Neural cell (in vitro differentiated cells): ENCODE measurements around the gene BLVRA. TPM values are rescaled to one million over a fixed set of nuclear protein-coding genes. Genes with fewer than 3 reads are reported as not detected.

ENCODE experiments used
- H2AFZ ChIP-seq: fragments of 200-600, 300-800 bp; sonication (generic), shearing (Covaris generic); 2 replicates; pipeline ENCODE4 v1.6.0; 2014; ENCODE audit warnings: low read depth, mild to moderate bottlenecking, antibody characterized with exemption, low read length, moderate library complexity
- H3F3A ChIP-seq: fragments of 200-600 bp; shearing (Covaris generic); 2 replicates; pipeline ENCODE4 v1.6.1; 2016; ENCODE audit warnings: mild to moderate bottlenecking, moderate library complexity, mixed read lengths, antibody characterized with exemption, low read length; ENCODE audit not compliant: insufficient read depth, poor library complexity, severe bottlenecking
- H3K27ac ChIP-seq: fragments of 200-600, 300-800 bp; sonication (generic), shearing (Covaris generic); 2 replicates; pipeline ENCODE4 v1.5.1; 2014; ENCODE audit warnings: mild to moderate bottlenecking, low read length, moderate library complexity
- H3K27me3 ChIP-seq: fragments of 300-800, 200-600 bp; sonication (generic), shearing (Covaris generic); 2 replicates; pipeline ENCODE4 v1.6.0; 2014; ENCODE audit warnings: mild to moderate bottlenecking, low read depth, low read length, moderate library complexity; ENCODE audit not compliant: insufficient read depth
- H3K36me3 ChIP-seq: fragments of 300-800, 200-600 bp; sonication (generic), shearing (Covaris generic); 2 replicates; pipeline ENCODE4 v1.5.1; 2014; ENCODE audit warnings: mild to moderate bottlenecking, antibody characterized with exemption, low read length, moderate library complexity; ENCODE audit not compliant: insufficient read depth
- H3K4me2 ChIP-seq: fragments of 300-800, 200-600 bp; sonication (generic), shearing (Covaris generic); 2 replicates; pipeline ENCODE4 v1.6.0; 2014; ENCODE audit warnings: mild to moderate bottlenecking, low read length
- H3K4me3 ChIP-seq: fragments of 300-800, 200-600 bp; sonication (generic), shearing (Covaris generic); 2 replicates; pipeline ENCODE4 v1.5.1; 2014; ENCODE audit warnings: mild to moderate bottlenecking, low read length, moderate library complexity
- H3K79me2 ChIP-seq: fragments of 200-600 bp; shearing (Covaris generic); replicated peaks from 2 replicates; pipeline ENCODE4 v1.6.0; 2014; ENCODE audit warnings: mild to moderate bottlenecking, low read length, moderate library complexity; ENCODE audit not compliant: insufficient read depth
- H3K9ac ChIP-seq: fragments of 300-800, 200-600 bp; sonication (generic), shearing (Covaris generic); 2 replicates; pipeline ENCODE4 v1.6.1; 2016; ENCODE audit warnings: mild to moderate bottlenecking, low read length, mixed read lengths
- H3K9me2 ChIP-seq: fragments of 200-600 bp; shearing (Covaris generic); 2 replicates; pipeline ENCODE4 v1.6.1; 2016; ENCODE audit warnings: mild to moderate bottlenecking, low read length, mixed read lengths; ENCODE audit not compliant: insufficient read depth
- H3K9me3 ChIP-seq: fragments of 200-600, 300-800 bp; sonication (generic), shearing (Covaris generic); 2 replicates; pipeline ENCODE4 v1.6.1; 2016; ENCODE audit warnings: mild to moderate bottlenecking, mixed run types, low read length, moderate library complexity, mixed read lengths
- H4K20me1 ChIP-seq: fragments of 200-600 bp; shearing (Covaris generic); 2 replicates; pipeline ENCODE4 v1.6.1; 2016; ENCODE audit warnings: mild to moderate bottlenecking, mixed run types; ENCODE audit not compliant: insufficient read depth
- CTCF ChIP-seq: fragments of 450-650 bp; IDR thresholded peaks from 2 replicates; pipeline ENCODE4 v1.5.1; 2014; ENCODE audit warnings: antibody characterized with exemption, mild to moderate bottlenecking, moderate library complexity; ENCODE audit not compliant: poor library complexity, severe bottlenecking
- EP300 ChIP-seq: fragments of 450-650 bp; conservative IDR thresholded peaks from 2 replicates; pipeline ENCODE4 v1.6.1; 2014; ENCODE audit warnings: antibody characterized with exemption, mild to moderate bottlenecking, moderate library complexity; ENCODE audit not compliant: poor library complexity, severe bottlenecking
- EZH2 ChIP-seq: fragments of 200-600, 300-800 bp; shearing (Covaris generic), sonication (generic); IDR thresholded peaks from 2 replicates; pipeline ENCODE4 v1.6.1; 2014; ENCODE audit warnings: antibody characterized with exemption, low read length, borderline replicate concordance, mild to moderate bottlenecking; ENCODE audit not compliant: insufficient read depth, poor library complexity, severe bottlenecking
- MXI1 ChIP-seq: fragments of 450-650 bp; conservative IDR thresholded peaks from 2 replicates; pipeline ENCODE4 v1.6.1; 2014; ENCODE audit warnings: antibody characterized with exemption, mild to moderate bottlenecking; ENCODE audit not compliant: poor library complexity, severe bottlenecking
- POLR2AphosphoS5 ChIP-seq: IDR thresholded peaks from 2 replicates; pipeline ENCODE4 v1.6.1; 2012
- RAD21 ChIP-seq: fragments of 450-650 bp; conservative IDR thresholded peaks from 2 replicates; pipeline ENCODE4 v1.6.1; 2014; ENCODE audit warnings: antibody characterized with exemption, mild to moderate bottlenecking, moderate library complexity
- REST ChIP-seq: IDR thresholded peaks from 2 replicates; pipeline ENCODE4 v1.6.1; 2012; ENCODE audit warnings: borderline replicate concordance
- SMC3 ChIP-seq: fragments of 450-650 bp; conservative IDR thresholded peaks from 2 replicates; pipeline ENCODE4 v1.6.1; 2014; ENCODE audit warnings: antibody characterized with exemption, mild to moderate bottlenecking, moderate library complexity; ENCODE audit not compliant: poor library complexity
- TAF1 ChIP-seq: IDR thresholded peaks from 2 replicates; pipeline ENCODE4 v1.6.1; 2012; ENCODE audit warnings: low read depth
- polyA plus RNA-seq: library from polyadenylated mRNA; depleted of rRNA; stranded (reverse); fragments of >200 nt; gene quantifications from 2 replicates; pipeline ENCODE4 v1.2.3, GENCODE V29; 2014

The BLVRA gene
- polyA plus RNA-seq, 1 donor from 2014 or later: 12.4 TPM

GRCh38 chr7:43844662-43845061 is 86.2 kb downstream of the BLVRA start:
- H3K36me3 ChIP-seq: no peaks in the 10 kb centered on the region
- H2AFZ ChIP-seq: no peak overlapping the region
- no peaks in the 10 kb centered on the region for H3K79me2 ChIP-seq
- H3K9me2 ChIP-seq: no peaks in the 10 kb centered on the region
- TF ChIP-seq TAF1: no peak
- TF ChIP-seq RAD21: no peak
- TF ChIP-seq SMC3: no peak
- no peak for TF ChIP-seq MXI1
- TF ChIP-seq EP300: no peak
- TF ChIP-seq CTCF: no peak
- TF ChIP-seq EZH2: no peak
- no peak for TF ChIP-seq POLR2AphosphoS5
- no peaks in the 10 kb centered on the region for H3K9me3 ChIP-seq
- H3K9ac ChIP-seq: no peak overlapping the region
- H4K20me1 ChIP-seq: no peaks in the 10 kb centered on the region
- H3F3A ChIP-seq: no peaks in the 10 kb centered on the region
- H3K4me3 ChIP-seq: no peak overlapping the region
- no peaks in the 10 kb centered on the region for H3K27me3 ChIP-seq
- H3K4me2 ChIP-seq: no peak overlapping the region
- H3K27ac ChIP-seq: no peak overlapping the region

- no peaks in the 10 kb centered on the region for H3K79me2 ChIP-seq
- no peaks in the 10 kb centered on the region for H4K20me1 ChIP-seq
- H3K4me3 ChIP-seq: no peak overlapping the region
- TF ChIP-seq SMC3 (no peak), POLR2AphosphoS5 (no peak), EP300 (no peak), CTCF (no peak), REST (no peak), EZH2 (no peak), RAD21 (no peak), TAF1 (no peak), MXI1 (no peak)
- H3K9ac ChIP-seq: no peak overlapping the region
- no peaks in the 10 kb centered on the region for H3K27me3 ChIP-seq
- H3K4me2 ChIP-seq: no peak overlapping the region
- H3K27ac ChIP-seq: no peak overlapping the region
- H3F3A ChIP-seq: no peaks in the 10 kb centered on the region
- H3K36me3 ChIP-seq: no peaks in the 10 kb centered on the region
- no peaks in the 10 kb centered on the region for H3K9me2 ChIP-seq
- H2AFZ ChIP-seq: no peak overlapping the region
- H3K9me3 ChIP-seq: no peaks in the 10 kb centered on the region
These were observed 89.0 kb downstream of the BLVRA start for GRCh38 chr7:43847496-43847895.
